ENCODE data around the gene POMC. TPM values are rescaled to one million over a fixed set of nuclear protein-coding genes. Genes with fewer than 3 reads are reported as not detected.
"Not testable (repeated sequence)": the region's sequence is repeated elsewhere in the genome, so short reads cannot be mapped to it uniquely, and the experiment has no call there.

POMC gene
- total RNA-seq, 1 donor, result 0.63 TPM

- no peak for TF ChIP-seq CTCF (IDR thresholded peaks at IDR 0.05; ENCODE audit: insufficient read depth, low read length)
- DNase-seq (ENCODE audit: low read depth), result no peak
- H3K4me3 ChIP-seq (ENCODE audit: low read depth, low read length), result no peak overlapping the region
Measured at GRCh38 chr2:25145803-25146202, 22.6 kb downstream of the POMC start.

GRCh38 chr2:25141120-25141519, 27.3 kb downstream of the POMC start:
- TF ChIP-seq CTCF (IDR thresholded peaks at IDR 0.05; ENCODE audit: insufficient read depth, low read length), result no peak
- H3K4me3 ChIP-seq (ENCODE audit: low read depth, low read length), result no peak overlapping the region
- no peak for DNase-seq (ENCODE audit: low read depth)

- not testable (repeated sequence) for DNase-seq (ENCODE audit: low read depth); H3K4me3 ChIP-seq (ENCODE audit: low read depth, low read length)
Measured at GRCh38 chr2:25140535-25140934, 27.8 kb downstream of the POMC start.

GRCh38 chr2:25132693-25133092, 35.7 kb downstream of the POMC start:
- no peak for TF ChIP-seq CTCF (IDR thresholded peaks at IDR 0.05; ENCODE audit: insufficient read depth, low read length)
- H3K4me3 ChIP-seq (ENCODE audit: low read depth, low read length), result no peak overlapping the region
- no peak for DNase-seq (ENCODE audit: low read depth)

GRCh38 chr2:25132299-25132635, 36.1 kb downstream of the POMC start:
- no peak for TF ChIP-seq CTCF (IDR thresholded peaks at IDR 0.05; ENCODE audit: insufficient read depth, low read length)
- H3K4me3 ChIP-seq (ENCODE audit: low read depth, low read length), result no peak overlapping the region
- no peak for DNase-seq (ENCODE audit: low read depth)

GRCh38 chr2:25131567-25132298, 36.6 kb downstream of the POMC start:
- no peak overlapping the region for H3K4me3 ChIP-seq (ENCODE audit: low read depth, low read length)
- DNase-seq (ENCODE audit: low read depth), result no peak
- TF ChIP-seq CTCF (IDR thresholded peaks at IDR 0.05; ENCODE audit: insufficient read depth, low read length), result no peak

GRCh38 chr2:25131253-25131566, 37.2 kb downstream of the POMC start:
- DNase-seq (ENCODE audit: low read depth), result no peak
- no peak overlapping the region for H3K4me3 ChIP-seq (ENCODE audit: low read depth, low read length)
- no peak for TF ChIP-seq CTCF (IDR thresholded peaks at IDR 0.05; ENCODE audit: insufficient read depth, low read length)

Measured in fibroblast of the aortic adventitia (primary cell).